DMS79 treated with DMSO at 0.1 percent for 48 hours (cell line): Measurements from ENCODE around the gene ROR2.
A peak's percentile ranks its signal among the peaks of the same experiment; 100 is the strongest.
"Not testable (repeated sequence)": the region's sequence is repeated elsewhere in the genome, so short reads cannot be mapped to it uniquely, and the experiment has no call there.

Source experiments
- DNase-seq: peaks from one replicate; lab custom pipeline; 2025; lab: John Stamatoyannopoulos, UW

ROR2 gene

DNA sequence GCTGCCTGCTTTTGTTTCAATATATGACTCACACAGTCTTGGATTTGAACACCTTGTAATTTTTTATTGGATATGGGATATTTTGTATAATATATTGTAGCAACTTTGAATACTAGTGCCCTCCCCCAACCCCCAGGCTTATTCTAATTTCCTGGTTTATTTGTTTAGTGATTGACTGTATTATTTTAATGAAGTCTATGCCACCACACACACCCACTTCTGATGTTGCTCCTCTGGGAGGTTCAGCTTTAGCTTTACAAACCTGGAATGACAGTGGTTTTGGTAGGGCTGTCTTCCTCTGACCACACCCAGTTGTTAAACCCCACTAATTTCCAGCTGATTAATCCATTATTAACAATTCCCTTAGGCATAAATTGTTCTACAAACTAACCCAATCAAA is 320.3 kb downstream of the ROR2 start:
- DNase-seq, result no peak

- DNase-seq, result no peak
Observed at GRCh38 chr9:91628892-91629291, 321.1 kb downstream of the ROR2 start.

GRCh38 chr9:91625331-91625730 is 324.7 kb downstream of the ROR2 start:
- no peak for DNase-seq

DNA sequence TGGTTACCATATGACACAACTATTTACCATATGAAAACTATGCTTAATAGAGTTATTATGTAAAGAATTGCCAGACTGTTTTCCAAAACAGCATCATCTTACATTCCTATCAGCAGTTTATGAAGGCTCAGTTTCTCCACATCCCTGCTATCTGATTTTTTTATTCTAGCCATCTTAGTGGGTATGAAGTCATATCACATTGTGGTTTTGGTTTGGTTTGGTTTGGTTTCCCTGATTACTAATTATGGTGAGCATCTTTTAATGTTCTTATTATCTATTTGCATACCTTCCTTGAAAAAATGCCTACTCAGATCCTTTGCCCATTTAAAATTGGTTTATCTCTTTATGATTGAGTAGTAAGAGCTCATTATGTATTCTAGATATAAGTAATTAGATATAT is 327.0 kb downstream of the ROR2 start:
- no peak for DNase-seq

DNA sequence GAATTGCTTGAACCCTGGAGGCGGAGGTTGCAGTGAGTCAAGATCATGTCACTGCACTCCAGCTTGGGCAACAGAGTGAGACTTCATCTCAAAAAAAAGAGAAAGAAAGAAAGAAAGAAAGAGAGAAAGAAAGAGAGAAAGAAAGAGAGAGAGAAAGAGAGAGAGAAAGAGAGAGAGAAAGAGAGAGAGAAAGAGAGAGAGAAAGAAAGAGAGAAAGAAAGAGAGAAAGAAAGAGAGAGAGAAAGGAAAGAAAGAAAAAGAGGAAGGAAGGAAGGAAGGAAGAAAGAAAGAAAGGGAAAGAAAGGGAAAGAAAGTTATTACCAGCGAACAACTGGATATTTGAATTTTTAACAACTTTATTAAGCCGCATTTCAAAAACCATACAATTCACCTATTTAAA is 327.9 kb downstream of the ROR2 start:
- not testable (repeated sequence) for DNase-seq

- DNase-seq, result not testable (repeated sequence)
Observed at GRCh38 chr9:91614044-91614443, 336.0 kb downstream of the ROR2 start.

- DNase-seq, result no peak
Observed at GRCh38 chr9:91611582-91611981, 338.4 kb downstream of the ROR2 start.

DNA sequence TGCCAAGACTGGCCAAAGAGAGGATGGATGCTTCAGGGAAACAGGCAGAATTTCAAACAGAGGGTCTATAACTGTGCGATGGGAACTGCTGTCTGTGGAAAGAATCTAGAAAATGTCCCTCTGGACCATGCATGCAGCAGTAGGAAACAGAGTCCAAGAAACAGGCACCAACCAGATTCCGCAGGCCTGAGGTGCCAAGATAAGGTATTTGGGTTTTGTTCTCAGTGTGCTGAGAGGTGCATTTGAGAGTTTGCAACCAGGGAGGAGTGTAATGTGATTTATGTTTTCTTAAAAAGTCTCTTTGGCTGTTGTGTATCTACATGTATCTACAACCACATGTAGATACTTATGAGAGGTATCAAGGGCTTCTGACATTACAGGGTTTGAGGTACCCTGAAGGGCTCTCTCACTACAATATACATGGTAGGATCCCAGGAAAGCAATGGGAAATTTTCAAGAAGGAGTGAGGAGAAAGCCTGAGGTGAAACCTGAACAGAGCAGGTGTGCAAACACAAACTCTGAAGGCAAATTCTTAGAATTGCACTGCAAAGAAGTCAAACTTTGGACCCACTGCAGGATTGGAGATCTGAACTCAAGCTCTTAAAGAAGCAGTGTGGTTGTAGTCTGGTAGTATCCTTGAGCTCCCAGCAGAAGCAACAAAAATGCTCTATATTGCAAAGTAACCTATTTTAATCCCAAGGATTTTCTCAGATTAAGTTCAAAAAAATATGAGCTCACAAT is 343.6 kb downstream of the ROR2 start:
- no peak for DNase-seq

- DNase-seq, result peak; percentile 53
Observed at GRCh38 chr9:91604451-91605179, 345.4 kb downstream of the ROR2 start.

GRCh38 chr9:91603932-91604331 is 346.1 kb downstream of the ROR2 start:
- peak; percentile 57 for DNase-seq

GRCh38 chr9:91599564-91599963 is 350.5 kb downstream of the ROR2 start:
- DNase-seq, result no peak

GRCh38 chr9:91591627-91592026 is 358.4 kb downstream of the ROR2 start:
- DNase-seq, result no peak

DNA sequence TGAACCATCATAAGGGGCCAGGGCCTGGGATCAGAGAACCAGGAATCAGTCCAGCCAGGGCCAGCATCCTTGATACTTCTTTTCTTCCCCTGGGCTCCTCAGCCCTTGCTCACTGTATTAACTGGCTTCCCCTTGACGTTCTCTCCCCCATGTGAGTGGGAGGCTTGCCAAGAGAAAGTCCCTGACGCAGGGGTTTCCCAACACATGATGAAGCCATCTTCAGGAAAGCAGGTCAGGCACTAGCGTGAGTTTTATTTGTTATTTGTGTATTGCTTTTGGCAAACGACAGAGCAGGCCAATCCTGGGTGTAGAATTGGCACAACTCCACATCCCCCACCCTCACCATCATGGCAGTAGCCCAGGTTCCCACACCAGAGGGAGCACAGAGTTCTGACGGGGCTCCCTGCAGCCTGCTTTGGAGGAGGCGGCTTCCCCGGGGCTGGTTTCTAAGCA is 360.9 kb downstream of the ROR2 start:
- peak; percentile 23 for DNase-seq

- no peak for DNase-seq
Observed at GRCh38 chr9:91586282-91586681, 363.7 kb downstream of the ROR2 start.

DNA sequence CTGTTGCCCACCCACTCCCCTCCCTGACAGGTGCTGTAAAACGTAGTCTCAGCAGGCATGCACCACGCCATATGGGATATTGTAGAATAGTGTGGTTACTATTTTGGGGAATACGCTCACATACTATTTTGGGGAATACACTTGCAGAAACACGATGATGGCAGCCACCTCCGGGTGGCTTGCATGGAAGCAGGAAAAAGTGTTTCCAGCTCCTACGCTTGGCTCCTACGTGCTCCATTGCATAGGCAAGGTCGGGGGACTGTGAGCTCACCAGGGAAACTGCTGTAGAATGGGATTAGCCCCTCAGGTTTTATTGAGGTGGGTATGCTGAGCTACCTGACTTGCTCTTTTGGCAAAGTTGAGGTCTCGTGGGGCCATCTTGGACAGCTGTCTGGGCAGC is 366.1 kb downstream of the ROR2 start:
- no peak for DNase-seq

- no peak for DNase-seq
Observed at GRCh38 chr9:91583161-91583875, 366.7 kb downstream of the ROR2 start.

- DNase-seq, result no peak
Observed at GRCh38 chr9:91582181-91582580, 367.8 kb downstream of the ROR2 start.

DNA sequence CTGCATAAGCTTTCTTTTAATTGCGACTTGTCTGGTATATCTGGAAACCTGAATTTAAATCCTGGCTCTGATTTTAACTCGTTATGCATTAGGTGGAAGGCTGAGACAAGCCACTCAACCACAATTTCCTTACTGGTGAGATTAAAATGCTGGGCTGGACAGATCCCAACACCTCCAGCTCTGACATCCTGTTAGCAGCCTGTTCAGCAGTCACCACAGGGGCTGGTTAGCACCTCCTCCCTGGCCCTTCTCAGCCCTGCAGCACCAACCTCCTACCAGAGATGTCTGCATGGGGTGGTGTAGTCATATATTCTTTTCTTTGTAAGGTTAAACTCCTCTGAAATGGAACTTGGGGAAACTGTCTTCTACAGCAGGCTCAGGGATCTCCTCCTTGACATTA is 369.9 kb downstream of the ROR2 start:
- no peak for DNase-seq

GRCh38 chr9:91578911-91579310 is 371.1 kb downstream of the ROR2 start:
- DNase-seq, result no peak

DNA sequence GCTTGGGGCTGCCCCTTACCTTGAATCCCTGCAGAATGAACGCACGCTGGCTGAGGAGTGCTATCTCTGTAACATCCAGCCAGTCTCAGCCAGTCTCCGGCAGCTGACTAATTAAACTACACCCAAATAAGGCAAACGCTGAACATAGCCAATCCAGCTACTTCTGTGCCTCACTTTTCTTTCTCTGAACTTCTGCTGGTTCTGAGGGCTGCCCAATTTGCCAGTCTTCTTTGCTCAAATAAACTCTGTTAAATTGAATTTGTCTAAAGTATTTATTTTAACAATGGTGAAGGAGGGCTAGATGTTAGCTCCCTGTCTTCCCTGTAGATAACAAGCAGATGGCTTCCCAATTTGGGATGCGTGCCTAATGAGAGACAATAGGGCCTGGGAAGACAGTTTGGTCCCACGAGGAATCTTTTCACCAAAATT is 372.4 kb downstream of the ROR2 start:
- DNase-seq, result no peak

DNA sequence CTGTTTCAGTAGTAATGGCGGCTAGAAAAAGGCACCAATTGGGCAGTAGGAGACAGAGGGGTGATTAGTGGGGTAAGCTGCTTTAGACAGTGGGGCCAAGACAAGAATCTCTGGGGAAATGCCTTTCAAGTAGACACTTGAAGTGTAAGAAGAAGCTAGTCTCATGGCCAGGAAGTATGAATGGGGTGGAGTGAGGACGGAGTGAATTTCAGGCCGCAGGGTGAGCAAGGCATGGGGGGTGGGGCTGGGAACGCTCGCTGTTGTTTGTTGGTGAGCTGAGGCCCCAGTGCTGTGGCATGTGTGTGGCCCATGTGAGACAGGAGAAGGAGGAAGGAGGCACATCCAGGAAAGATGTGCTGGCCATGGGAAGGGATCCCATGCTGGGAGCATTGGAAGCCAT is 377.2 kb downstream of the ROR2 start:
- no peak for DNase-seq

GRCh38 chr9:91572044-91572443 is 378.0 kb downstream of the ROR2 start:
- DNase-seq, result no peak

- no peak for DNase-seq
Observed at GRCh38 chr9:91571036-91571435, 379.0 kb downstream of the ROR2 start.
